Gastroesophageal sphincter (tissue), 4 donors: ENCODE results near the gene IRX2. TPM values are rescaled to one million over a fixed set of nuclear protein-coding genes. Genes with fewer than 3 reads are reported as not detected.
A peak's percentile ranks its signal among the peaks of the same experiment; 100 is the strongest.

Experiments used
- ATAC-seq: fragments of 150-250 bp; one replicate; pipeline ENCODE4 v1.9.1; 2016; ENCODE audit warnings: mild to moderate bottlenecking, moderate library complexity
- H3K27ac ChIP-seq, 4 donors: fragments of 200-600 bp; sonication (generic) in 3 of 4; 1 replicate in 3 of 4; 2 replicates in 1 of 4; pipeline ENCODE4 v1.5.1; 2016 to 2019
- H3K27me3 ChIP-seq: fragments of 200-600 bp; sonication (generic); one replicate; pipeline ENCODE4 v1.5.1; 2019
- H3K36me3 ChIP-seq, 2 donors: fragments of 200-600 bp; sonication (generic); one replicate each; pipeline ENCODE4 v1.5.1; 2019; ENCODE audit warnings: control low read depth in 1 of 2
- H3K4me1 ChIP-seq, 3 donors: fragments of 200-600 bp; sonication (generic); 1 replicate in 2 of 3; 2 replicates in 1 of 3; pipeline ENCODE4 v1.5.1; 2016 to 2019; ENCODE audit warnings: control low read depth in 2 of 3
- H3K4me3 ChIP-seq, 2 donors: fragments of 200-600 bp; sonication (generic); one replicate each; pipeline ENCODE4 v1.5.1; 2019; ENCODE audit warnings: mild to moderate bottlenecking in 1 of 2, moderate library complexity in 1 of 2
- H3K9me3 ChIP-seq, 3 donors: fragments of 200-600 bp; sonication (generic); one replicate each; pipeline ENCODE4 v1.5.1; 2017 to 2019; ENCODE audit warnings: control low read depth in 2 of 3
- EP300 ChIP-seq: sonication (generic); formaldehyde crosslinking; IDR thresholded peaks from one replicate; pipeline ENCODE4 v1.6.1; 2017; ENCODE audit warnings: antibody characterized with exemption, mild to moderate bottlenecking
- POLR2A ChIP-seq, 2 donors: fragments of 450-650 bp; IDR thresholded peaks; one replicate each; pipeline ENCODE4 v1.6.1; 2017; ENCODE audit warnings: antibody characterized with exemption in 2 of 2, mild to moderate bottlenecking in 2 of 2, moderate library complexity in 1 of 2
- POLR2AphosphoS5 ChIP-seq: sonication (generic); formaldehyde crosslinking; IDR thresholded peaks from one replicate; pipeline ENCODE4 v1.6.1; 2017; ENCODE audit warnings: antibody characterized with exemption
- WGBS, 2 donors: methylation state at CpG; one replicate each; pipeline ENCODE4 v1.1.5; 2018; ENCODE audit warnings: low coverage in 1 of 2; 5-methylcytosine and 5-hydroxymethylcytosine counted together
- total RNA-seq, 4 donors: library from RNA; depleted of rRNA; stranded (reverse); fragments of >200 nt; gene quantifications; one replicate each; pipeline ENCODE4 v1.1.0, GENCODE V29; 2016
- TF ChIP-seq, protein P1 (sequence below), 4 experiments: fragments of 200-600 bp in 2 of 4; fragments of 450-650 bp in 2 of 4; sonication (generic) in 1 of 4; IDR thresholded peaks; one replicate each; pipeline ENCODE4 v1.5.1; 2017 to 2019; ENCODE audit warnings: antibody characterized with exemption in 4 of 4, mild to moderate bottlenecking in 2 of 4, moderate library complexity in 2 of 4

The IRX2 gene
- total RNA-seq, 4 donors from 2014 or later, result 0.81 to 2.6 (median 1.2) TPM; not detected in 1

DNA sequence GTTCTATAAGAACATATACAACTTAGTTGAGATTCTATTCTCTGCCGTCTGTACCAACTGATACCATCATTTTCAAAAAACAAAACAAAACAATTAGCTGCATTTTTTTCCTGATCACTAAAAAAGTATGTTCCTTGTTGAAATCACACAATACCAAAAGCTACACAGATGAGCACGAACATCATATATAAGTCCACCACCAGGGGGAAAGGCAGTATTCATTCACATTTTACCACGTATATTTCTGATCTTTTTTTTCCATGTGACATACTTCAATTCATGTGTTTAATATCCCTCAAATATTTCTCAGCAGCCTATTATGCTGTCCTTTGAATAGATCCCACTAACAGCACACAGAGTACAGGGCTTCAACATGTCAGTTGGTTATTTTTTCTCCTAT is 40.6 kb downstream of the IRX2 start:
- Histone ChIP-seq H3K27ac (no peak overlapping the region), H3K4me1 (no peaks in the 10 kb centered on the region), H3K4me3 (no peak overlapping the region), H3K27me3 (peaks cover 53% of the 10 kb centered on the region), H3K36me3 (no peaks in the 10 kb centered on the region), H3K9me3 (no peaks in the 10 kb centered on the region)
- TF ChIP-seq EP300, result no peak
- TF ChIP-seq, protein P1, sequence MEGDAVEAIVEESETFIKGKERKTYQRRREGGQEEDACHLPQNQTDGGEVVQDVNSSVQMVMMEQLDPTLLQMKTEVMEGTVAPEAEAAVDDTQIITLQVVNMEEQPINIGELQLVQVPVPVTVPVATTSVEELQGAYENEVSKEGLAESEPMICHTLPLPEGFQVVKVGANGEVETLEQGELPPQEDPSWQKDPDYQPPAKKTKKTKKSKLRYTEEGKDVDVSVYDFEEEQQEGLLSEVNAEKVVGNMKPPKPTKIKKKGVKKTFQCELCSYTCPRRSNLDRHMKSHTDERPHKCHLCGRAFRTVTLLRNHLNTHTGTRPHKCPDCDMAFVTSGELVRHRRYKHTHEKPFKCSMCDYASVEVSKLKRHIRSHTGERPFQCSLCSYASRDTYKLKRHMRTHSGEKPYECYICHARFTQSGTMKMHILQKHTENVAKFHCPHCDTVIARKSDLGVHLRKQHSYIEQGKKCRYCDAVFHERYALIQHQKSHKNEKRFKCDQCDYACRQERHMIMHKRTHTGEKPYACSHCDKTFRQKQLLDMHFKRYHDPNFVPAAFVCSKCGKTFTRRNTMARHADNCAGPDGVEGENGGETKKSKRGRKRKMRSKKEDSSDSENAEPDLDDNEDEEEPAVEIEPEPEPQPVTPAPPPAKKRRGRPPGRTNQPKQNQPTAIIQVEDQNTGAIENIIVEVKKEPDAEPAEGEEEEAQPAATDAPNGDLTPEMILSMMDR (IDR thresholded peaks at IDR 0.05), result peak in 1 of 4 experiments; percentile 5
- ATAC-seq, result no peak
- WGBS, 2 donors, result 31 to 39% methylated on average over 3 of the region's 3 CpGs

DNA sequence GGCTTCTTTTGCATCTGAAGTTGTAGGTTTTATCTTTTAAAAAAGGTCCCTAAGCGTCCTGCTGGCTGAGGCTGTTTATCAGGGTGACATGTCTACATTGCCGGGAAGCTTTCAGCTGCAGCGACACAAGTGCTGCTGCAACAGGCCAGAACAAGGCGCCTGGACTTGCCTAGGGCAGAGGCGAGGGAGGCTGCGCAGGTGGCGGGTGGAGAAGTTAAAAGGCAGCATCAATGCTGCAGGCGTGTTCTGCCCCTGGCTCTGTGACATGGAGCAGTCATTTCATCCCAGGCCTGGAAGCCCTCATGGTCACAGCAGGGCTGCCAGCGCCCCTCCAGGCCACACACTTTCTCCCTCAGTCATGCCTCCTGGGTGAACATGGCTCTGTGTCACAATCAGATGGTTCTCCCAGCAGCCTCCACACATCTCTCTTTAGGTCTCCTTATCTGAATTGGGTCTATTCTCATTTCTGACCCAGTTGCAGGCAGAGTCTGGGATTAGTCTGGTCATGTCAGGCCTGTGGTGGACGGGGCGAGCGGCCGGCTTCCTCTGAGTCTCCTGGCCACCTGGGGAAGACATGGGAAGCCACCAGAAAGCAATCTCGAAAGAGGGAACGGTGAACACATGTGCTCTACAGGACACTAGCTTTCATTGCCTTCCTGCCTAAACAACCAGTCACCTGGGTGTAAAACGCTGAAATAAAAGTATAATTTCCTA is 41.3 kb downstream of the IRX2 start:
- H3K36me3 ChIP-seq, result no peaks in the 10 kb centered on the region
- peaks cover 53% of the 10 kb centered on the region for H3K27me3 ChIP-seq
- H3K4me1 ChIP-seq, result no peaks in the 10 kb centered on the region
- no peak overlapping the region for H3K27ac ChIP-seq
- 72 to 78% methylated on average over 3 to 8 of the region's 16 CpGs for WGBS, 2 donors
- H3K9me3 ChIP-seq, result no peaks in the 10 kb centered on the region
- no peak overlapping the region for H3K4me3 ChIP-seq
- TF ChIP-seq, protein P1 (IDR thresholded peaks at IDR 0.05), result no peak
- TF ChIP-seq EP300 (no peak), POLR2A (IDR thresholded peaks at IDR 0.05) (no peak)
- no peak for ATAC-seq

DNA sequence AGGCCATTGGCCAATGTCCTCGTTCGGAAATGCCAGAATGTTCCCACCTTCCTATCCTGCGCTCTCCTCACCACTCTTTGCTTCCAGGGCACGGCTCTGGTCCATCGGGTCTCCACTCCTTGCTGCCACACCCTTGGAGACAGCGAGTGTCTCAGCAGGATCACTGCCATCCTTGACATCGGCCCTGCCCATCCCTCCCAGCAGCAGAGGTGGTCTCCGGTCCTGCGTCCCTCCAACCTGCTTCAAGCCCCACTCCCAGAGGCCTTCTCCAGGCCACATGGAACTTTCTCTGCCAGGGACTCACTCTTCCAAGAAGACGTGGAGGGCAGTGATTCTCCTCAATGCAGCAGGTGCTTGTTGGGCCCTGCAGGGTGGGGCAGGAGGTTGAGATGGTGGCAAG is 42.7 kb downstream of the IRX2 start:
- Histone ChIP-seq H3K4me3 (no peak overlapping the region), H3K36me3 (no peaks in the 10 kb centered on the region), H3K27me3 (peaks cover 52% of the 10 kb centered on the region), H3K4me1 (no peaks in the 10 kb centered on the region), H3K9me3 (no peaks in the 10 kb centered on the region), H3K27ac (no peak overlapping the region)
- WGBS, 2 donors, result 77 to 82% methylated on average over 3 to 4 of the region's 10 CpGs
- TF ChIP-seq EP300, result no peak
- TF ChIP-seq, protein P1 (IDR thresholded peaks at IDR 0.05), result no peak
- ATAC-seq, result no peak

DNA sequence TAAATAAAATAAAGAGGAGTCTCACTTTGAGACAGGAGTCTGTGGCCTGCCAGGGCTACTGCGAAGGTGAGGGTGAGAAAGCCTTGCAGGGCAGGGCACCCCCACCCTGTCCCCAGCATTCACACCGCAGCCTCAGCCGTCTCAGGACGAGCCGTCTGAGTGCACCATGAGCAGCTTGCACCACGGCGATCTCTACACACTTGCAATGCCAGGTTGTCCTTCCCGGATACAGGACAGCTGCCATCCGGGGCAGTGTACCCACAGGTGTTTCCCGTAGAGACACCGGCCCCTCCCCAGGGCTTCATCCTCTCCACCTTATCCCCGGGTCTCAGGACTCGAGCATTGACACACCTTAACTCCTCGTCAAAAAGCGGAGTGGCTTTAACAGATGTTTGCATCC is 43.3 kb downstream of the IRX2 start:
- no peak overlapping the region for H3K27ac ChIP-seq
- peaks cover 52% of the 10 kb centered on the region for H3K27me3 ChIP-seq
- 84% methylated on average over 11 to 13 of the region's 15 CpGs for WGBS, 2 donors
- TF ChIP-seq EP300 (no peak), POLR2AphosphoS5 (no peak), POLR2A (IDR thresholded peaks at IDR 0.05) (no peak)
- TF ChIP-seq, protein P1 (IDR thresholded peaks at IDR 0.05), result no peak
- no peak overlapping the region for H3K4me3 ChIP-seq
- no peaks in the 10 kb centered on the region for H3K36me3 ChIP-seq
- H3K4me1 ChIP-seq, result no peaks in the 10 kb centered on the region
- no peak for ATAC-seq
- no peaks in the 10 kb centered on the region for H3K9me3 ChIP-seq

GRCh38 chr5:2705861-2706260 is 45.6 kb downstream of the IRX2 start:
- no peaks in the 10 kb centered on the region for H3K9me3 ChIP-seq
- no peak overlapping the region for H3K4me3 ChIP-seq
- no peak for ATAC-seq
- no peaks in the 10 kb centered on the region for H3K36me3 ChIP-seq
- peaks cover 60% of the 10 kb centered on the region for H3K27me3 ChIP-seq
- TF ChIP-seq POLR2A (IDR thresholded peaks at IDR 0.05) (no peak), EP300 (no peak), POLR2AphosphoS5 (no peak)
- TF ChIP-seq, protein P1 (IDR thresholded peaks at IDR 0.05), result no peak
- H3K4me1 ChIP-seq, result no peaks in the 10 kb centered on the region
- 58 to 76% methylated on average over 2 to 9 of the region's 10 CpGs for WGBS, 2 donors
- no peak overlapping the region for H3K27ac ChIP-seq
